ENCODE measurements around the gene ST6GALNAC6. TPM values are rescaled to one million over a fixed set of nuclear protein-coding genes. Genes with fewer than 3 reads are reported as not detected.
A peak's percentile ranks its signal among the peaks of the same experiment; 100 is the strongest.

The ST6GALNAC6 gene
- total and polyA plus RNA-seq, 2 of the 4 experiments (the other 2 are of a cell fraction): 35.7 to 48.6 TPM

- Histone ChIP-seq H3K79me1 (ENCODE audit: low read depth in 1 of 2, low read length in 2 of 2) (peaks cover 16 to 45% of the 10 kb centered on the region in 2 experiments; a peak in 3 of 4 replicates), H3K23ac (ENCODE audit: low read depth, low read length) (peak overlapping the region; percentile 97), H3K9ac (ENCODE audit: low read depth, low read length) (peak overlapping the region; percentile 85; the same call in 1 of the 2 replicates), H3K9me1 (ENCODE audit: insufficient read depth, low read length) (peaks cover 34% of the 10 kb centered on the region), H2BK5ac (ENCODE audit: low read depth, low read length, poor library complexity, severe bottlenecking) (no peak overlapping the region), H3K4me3 (ENCODE audit: insufficient read depth, low read depth, low read length) (peak overlapping the region; percentile 71; the same call in 1 of the 2 replicates), H4K20me1 (ENCODE audit: insufficient read depth, low read length) (peaks cover 24% of the 10 kb centered on the region), H3K4me2 (ENCODE audit: low read depth, low read length) (peak overlapping the region; percentile 93), H3K27me3 (ENCODE audit: control insufficient read depth, insufficient read depth, low read length) (no peaks in the 10 kb centered on the region), H3K36me3 (ENCODE audit: control insufficient read depth, insufficient read depth, low read length) (peaks cover 9% of the 10 kb centered on the region), H2BK15ac (ENCODE audit: low read depth, low read length) (no peak overlapping the region), H4K91ac (ENCODE audit: insufficient read depth, low read depth, low read length) (no peak overlapping the region), H2AFZ (replicated peaks; ENCODE audit: low read length, poor library complexity) (no peak overlapping the region), H2AK9ac (replicated peaks; ENCODE audit: low read depth, low read length, poor library complexity) (peak overlapping the region; percentile 99), H3K9me3 (ENCODE audit: control insufficient read depth, insufficient read depth, low read length) (no peaks in the 10 kb centered on the region), H3K18ac (ENCODE audit: low read depth, low read length) (no peak overlapping the region), H3K56ac (ENCODE audit: extremely low read depth, insufficient read depth, low read length) (no peak overlapping the region), H4K5ac (ENCODE audit: low read depth, low read length) (no peak overlapping the region), H3K14ac (replicated peaks; ENCODE audit: low read depth, low read length) (peak overlapping the region; percentile 92; the same call in 1 of the 2 replicates), H4K8ac (ENCODE audit: low read depth in 2 of 2, low read length in 2 of 2) (no peak overlapping the region), H3K4ac (ENCODE audit: low read depth, low read length) (peak overlapping the region; percentile 83), H2BK20ac (ENCODE audit: low read depth, low read length) (no peak overlapping the region), H2AK5ac (ENCODE audit: low read depth, low read length) (peak overlapping the region; percentile 33; the same call in 1 of the 2 replicates), H3K4me1 (ENCODE audit: control insufficient read depth, insufficient read depth, low read length) (peaks cover 20% of the 10 kb centered on the region), H2BK120ac (ENCODE audit: low read depth, low read length) (no peak overlapping the region), H3K27ac (ENCODE audit: insufficient read depth, low read length) (no peak overlapping the region)
- 100% methylated on average over 1 of the region's 14 CpGs; no CpG with 5 or more reads in 1 of the 2 experiments for WGBS, 2 experiments (ENCODE audit: extremely low coverage in 2 of 2, insufficient read length in 1 of 2)
- TF ChIP-seq ELK1 (IDR thresholded peaks at IDR 0.05; ENCODE audit: borderline replicate concordance, low read depth, low read length): no peak
- no peak for TF ChIP-seq RAD21 (IDR thresholded peaks at IDR 0.05; ENCODE audit: low read length)
- no peak for TF ChIP-seq CEBPB (IDR thresholded peaks at IDR 0.05; ENCODE audit: low read depth, low read length)
- TF ChIP-seq, protein P1, sequence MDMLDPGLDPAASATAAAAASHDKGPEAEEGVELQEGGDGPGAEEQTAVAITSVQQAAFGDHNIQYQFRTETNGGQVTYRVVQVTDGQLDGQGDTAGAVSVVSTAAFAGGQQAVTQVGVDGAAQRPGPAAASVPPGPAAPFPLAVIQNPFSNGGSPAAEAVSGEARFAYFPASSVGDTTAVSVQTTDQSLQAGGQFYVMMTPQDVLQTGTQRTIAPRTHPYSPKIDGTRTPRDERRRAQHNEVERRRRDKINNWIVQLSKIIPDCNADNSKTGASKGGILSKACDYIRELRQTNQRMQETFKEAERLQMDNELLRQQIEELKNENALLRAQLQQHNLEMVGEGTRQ (IDR thresholded peaks at IDR 0.05; ENCODE audit: low read depth, low read length): no peak
- no peak for TF ChIP-seq SMC3 (IDR thresholded peaks at IDR 0.05; ENCODE audit: low read depth, low read length)
- no peak for TF ChIP-seq BHLHE40 (IDR thresholded peaks at IDR 0.05; ENCODE audit: low read depth, low read length)
- no peak for TF ChIP-seq MAZ (IDR thresholded peaks at IDR 0.05; ENCODE audit: borderline replicate concordance, low read depth, low read length)
- TF ChIP-seq MXI1 (IDR thresholded peaks at IDR 0.05; ENCODE audit: borderline replicate concordance, low read depth, low read length): no peak
- TF ChIP-seq FOS (IDR thresholded peaks at IDR 0.05; ENCODE audit: low read depth, low read length): no peak
- TF ChIP-seq MAFK (IDR thresholded peaks at IDR 0.05; ENCODE audit: low read depth, low read length): no peak
- no peak for TF ChIP-seq NFE2L2 (IDR thresholded peaks at IDR 0.05; ENCODE audit: low read depth, low read length)
- no peak for TF ChIP-seq CHD1 (IDR thresholded peaks at IDR 0.05; ENCODE audit: low read depth, low read length)
- TF ChIP-seq POLR2A (IDR thresholded peaks at IDR 0.05; ENCODE audit: low read depth, low read length): no peak
- TF ChIP-seq CTCF (conservative IDR thresholded peaks at IDR 0.05; ENCODE audit: low read depth, low read length): no peak
- dilution Hi-C loops (cut with HindIII; ENCODE audit: low sequenced_read_pairs, unreplicated experiment): no loop called here
- ATAC-seq (ENCODE audit: low read depth) (no peak), DNase-seq (no peak)
- ChIA-PET CTCF (interaction anchor here (1.4 kb wide), 1 partner anchor 181 kb away, joined by 4 read pairs; no protein-coding TSS in a partner anchor), POLR2A (ENCODE audit: unreplicated experiment) (no interaction called here)
- intact Hi-C loops (cut with micrococcal nuclease): no loop called here
- in situ Hi-C loops (cut with MboI; ENCODE audit: low sequenced_read_pairs): loop anchor here (5.0 kb wide), 1 partner anchor 161 kb away; no protein-coding TSS in a partner anchor
- BruUV-seq (replicated peaks): no TSS peak
Measured at GRCh38 chr9:127936347-127936852, 37.0 kb upstream of the ST6GALNAC6 start.

Measured in IMR-90 (cell line).